DMS53 treated with DMSO at 0.1 percent for 48 hours (cell line): Measurements from ENCODE around the gene ELF1.
"Not testable (repeated sequence)": the region's sequence is repeated elsewhere in the genome, so short reads cannot be mapped to it uniquely, and the experiment has no call there.

Experiments used
- DNase-seq: peaks from one replicate; lab custom pipeline; 2025; ENCODE audit not compliant: unreplicated experiment; lab: John Stamatoyannopoulos, UW

The ELF1 gene

DNA sequence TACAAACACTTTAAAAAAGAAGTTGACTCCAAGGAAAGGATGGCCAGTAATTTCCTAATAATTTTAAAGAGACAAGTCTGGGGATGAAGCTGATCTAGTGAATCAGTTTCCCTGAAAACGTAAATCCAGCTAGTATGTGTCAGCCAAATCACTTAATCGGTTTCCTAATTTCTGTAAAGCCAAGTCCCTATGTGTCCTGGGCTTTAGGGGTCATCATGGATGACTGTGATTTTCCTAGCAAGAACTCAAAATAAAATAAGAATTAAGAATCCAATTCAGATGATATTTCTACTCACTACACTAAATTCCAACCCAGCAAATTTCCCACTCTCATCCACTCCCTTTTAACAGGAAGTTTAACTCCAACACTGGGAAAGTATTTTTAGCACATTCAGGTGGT, 35.9 kb downstream of the ELF1 start:
- DNase-seq = no peak

DNA sequence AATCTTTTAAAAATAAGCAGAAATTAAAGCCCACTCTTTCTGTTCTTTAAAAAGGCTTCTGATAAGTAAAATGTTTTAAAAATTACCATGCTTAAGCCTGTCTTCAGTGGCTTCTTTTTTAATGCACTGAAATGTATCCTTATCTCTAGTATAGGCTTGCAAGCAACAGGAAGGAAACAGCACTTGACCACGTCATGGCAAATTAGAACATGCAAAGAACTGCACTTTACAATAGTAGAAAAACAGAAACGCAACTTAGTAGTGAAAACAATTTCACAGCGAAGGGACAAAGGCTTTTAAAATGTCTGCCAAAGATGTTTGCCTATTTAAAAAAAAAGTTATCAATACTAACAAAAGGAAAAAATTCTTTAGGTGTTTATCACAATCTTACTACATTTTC, 36.3 kb downstream of the ELF1 start:
- DNase-seq = no peak

GRCh38 chr13:40981949-40982348, 37.2 kb downstream of the ELF1 start:
- no peak for DNase-seq

GRCh38 chr13:40981361-40981760, 37.8 kb downstream of the ELF1 start:
- no peak for DNase-seq

DNA sequence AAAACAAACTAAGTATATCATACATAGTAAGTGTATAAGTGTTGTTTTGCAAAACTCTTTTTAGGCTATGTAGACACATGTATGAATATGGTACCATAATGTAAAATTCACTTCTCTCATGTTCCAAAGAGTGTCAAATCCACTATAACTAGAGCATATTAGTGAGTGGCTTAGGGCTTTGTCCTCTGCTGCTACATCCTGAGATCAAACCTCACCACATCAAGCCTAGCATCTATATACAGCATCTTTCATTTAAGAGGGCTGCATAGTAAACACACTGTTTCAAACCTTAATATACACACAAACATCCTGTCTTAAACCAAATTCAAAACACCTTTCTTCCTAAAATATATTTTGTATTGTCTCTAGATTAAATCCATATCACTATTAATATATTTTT, 38.7 kb downstream of the ELF1 start:
- no peak for DNase-seq

GRCh38 chr13:40979232-40979631, 39.9 kb downstream of the ELF1 start:
- no peak for DNase-seq

- not testable (repeated sequence) for DNase-seq
Measured at GRCh38 chr13:40978109-40978508, 41.0 kb downstream of the ELF1 start.

DNA sequence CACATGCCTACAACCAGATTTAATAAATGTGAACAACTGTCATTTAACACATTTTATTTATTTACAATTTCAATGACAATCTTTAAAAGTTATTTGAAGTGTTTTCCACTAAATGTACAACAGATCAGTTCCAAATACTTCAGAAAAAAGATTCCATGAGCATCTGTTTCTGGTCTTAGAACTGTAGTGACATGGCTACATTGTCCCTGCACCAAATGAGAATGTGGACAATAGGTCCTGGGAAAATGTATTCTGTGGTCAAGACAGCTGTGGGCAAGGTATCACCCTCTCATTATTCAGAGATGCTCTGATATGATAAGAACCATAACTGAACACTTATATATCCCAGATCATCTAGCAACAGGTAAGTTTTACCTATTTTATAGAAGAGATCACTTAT, 43.7 kb downstream of the ELF1 start:
- no peak for DNase-seq

- peak; percentile 23 for DNase-seq
Measured at GRCh38 chr13:40974460-40975407, 44.4 kb downstream of the ELF1 start.

DNA sequence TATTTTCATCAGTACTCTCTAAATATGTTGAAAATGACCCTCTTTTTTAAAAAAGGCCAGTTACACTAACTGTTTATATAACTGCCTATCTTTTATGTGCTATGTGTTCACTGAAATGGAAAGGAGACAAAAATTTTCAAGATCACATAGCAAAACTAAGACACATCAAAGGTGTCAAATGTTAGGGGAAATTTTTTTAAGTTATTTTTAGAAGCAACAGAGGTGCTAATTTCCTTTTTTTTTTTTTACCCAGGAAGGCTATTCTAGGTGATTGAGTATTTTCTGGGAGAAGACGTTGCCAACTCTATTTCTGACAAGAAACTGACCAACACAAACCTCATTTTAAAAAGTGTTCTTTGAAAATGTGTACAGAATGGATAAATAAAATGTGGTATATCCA, 45.7 kb downstream of the ELF1 start:
- DNase-seq = no peak

DNA sequence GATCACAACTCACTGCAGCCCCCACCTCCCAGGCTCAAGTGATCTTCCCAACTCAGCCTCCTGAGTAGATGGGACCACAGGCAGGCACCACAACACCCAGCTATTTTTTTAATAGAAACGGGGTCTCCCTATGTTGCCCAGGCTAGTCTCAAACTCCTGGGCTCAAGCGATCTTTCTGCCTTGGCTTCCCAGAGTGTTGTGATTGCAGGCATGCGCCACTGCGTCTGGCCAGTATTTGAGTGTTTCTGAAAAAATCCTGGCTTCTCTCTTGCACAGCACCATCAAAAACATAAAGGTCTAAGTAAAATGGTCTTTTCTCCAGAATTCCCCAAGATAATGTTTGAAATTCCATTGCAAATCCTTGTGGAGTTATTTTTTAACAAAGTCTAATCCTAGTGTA, 47.8 kb downstream of the ELF1 start:
- no peak for DNase-seq

DNA sequence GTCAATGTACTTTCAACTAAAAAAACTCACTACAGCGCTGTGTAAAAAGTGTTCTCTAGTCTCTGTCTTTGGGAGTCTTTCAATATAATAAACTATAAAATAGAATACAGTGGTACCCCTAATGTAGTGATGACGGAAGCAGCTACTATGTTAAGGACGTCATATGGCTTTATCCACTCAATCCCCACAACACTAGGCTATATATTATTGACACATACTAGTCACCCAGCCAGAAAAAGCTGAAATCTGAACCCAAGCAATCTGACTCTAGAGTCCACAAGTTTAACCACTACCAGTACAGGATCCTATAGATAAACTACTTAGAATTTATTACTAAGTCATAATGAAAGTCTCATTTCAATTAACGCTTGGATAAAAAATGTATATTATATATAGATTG, 48.3 kb downstream of the ELF1 start:
- DNase-seq = no peak

- no peak for DNase-seq
Measured at GRCh38 chr13:40969169-40969901, 49.8 kb downstream of the ELF1 start.

GRCh38 chr13:40968416-40969000, 50.6 kb downstream of the ELF1 start:
- no peak for DNase-seq

GRCh38 chr13:40966298-40966697, 52.8 kb downstream of the ELF1 start:
- no peak for DNase-seq

DNA sequence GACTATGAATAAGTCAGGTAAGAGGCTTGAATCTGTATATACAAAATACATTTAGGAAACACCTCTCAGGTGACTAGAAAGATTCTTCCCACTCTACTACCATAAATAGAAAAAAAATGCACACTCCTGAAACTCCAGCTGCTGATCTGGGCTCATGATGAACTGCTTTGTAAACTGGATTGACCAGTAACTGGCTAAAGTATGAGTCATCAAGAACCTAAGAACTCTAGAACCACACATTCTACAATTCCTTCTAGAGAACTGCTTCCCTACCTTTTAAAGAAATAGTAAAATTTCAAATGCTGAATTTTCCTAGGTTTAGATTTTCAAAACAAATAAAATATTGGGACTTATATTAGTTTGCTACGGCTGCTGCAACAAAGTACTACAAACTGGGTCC, 55.2 kb downstream of the ELF1 start:
- peak; percentile 46 for DNase-seq

- no peak for DNase-seq
Measured at GRCh38 chr13:40961826-40962225, 57.3 kb downstream of the ELF1 start.

DNA sequence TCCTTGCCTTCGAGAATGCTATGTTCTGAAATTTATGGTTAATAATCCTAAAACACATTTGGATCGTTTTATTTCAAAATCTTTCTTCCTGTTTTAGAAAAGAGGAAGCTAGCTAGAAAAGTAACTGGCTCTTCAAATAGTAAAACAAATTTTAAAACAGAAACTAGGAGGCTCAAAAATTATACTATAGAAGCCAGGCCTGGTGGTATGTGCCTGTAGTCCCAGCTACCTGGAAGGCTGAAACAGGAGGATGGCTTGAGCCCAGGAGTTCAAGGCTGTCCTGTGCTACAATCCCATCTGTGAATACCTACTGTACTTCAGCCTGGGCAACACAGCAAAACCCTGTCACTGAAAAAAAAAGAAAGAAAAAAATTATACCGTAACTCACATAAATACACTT, 57.9 kb downstream of the ELF1 start:
- no peak for DNase-seq

- DNase-seq = no peak
Measured at GRCh38 chr13:40960716-40961115, 58.4 kb downstream of the ELF1 start.

DNA sequence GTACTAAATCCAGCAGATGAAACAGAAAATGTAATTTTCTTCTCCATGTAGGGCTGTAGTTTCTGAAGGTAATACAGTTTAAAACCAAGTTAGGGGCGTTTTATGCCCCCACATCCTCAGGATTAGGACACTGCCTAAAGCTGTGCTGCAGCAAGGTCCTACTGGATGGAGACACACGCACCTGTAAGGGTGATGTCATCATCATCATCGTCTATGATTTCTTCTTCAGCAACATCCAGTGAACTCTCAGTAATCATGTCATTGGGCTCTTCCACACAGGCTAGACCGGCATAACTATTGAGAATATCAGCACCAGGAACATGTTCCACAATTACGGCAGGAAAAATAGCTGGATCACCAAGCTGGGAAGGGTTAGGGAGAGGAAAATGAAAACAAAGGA, 60.5 kb downstream of the ELF1 start:
- no peak for DNase-seq

- DNase-seq = no peak
Measured at GRCh38 chr13:40946485-40946884, 72.6 kb downstream of the ELF1 start.

DNA sequence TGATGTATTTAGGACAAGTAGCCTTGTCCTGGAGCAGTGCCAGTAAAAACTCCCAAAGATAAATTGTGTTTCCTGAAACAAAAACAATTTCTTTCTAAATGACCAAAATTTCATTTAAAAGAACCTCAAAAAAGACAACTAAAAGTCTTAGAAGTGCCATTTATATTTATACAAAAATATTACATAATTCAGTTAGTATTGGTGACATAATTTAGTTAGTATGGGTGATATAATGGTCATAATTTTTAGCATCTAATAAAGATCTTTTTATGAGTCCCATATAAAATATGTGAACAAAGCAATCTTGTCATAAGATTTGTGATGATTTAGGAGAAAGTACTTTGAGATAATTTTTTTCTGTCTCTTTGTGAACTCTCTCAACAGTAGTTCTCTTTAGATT, 76.0 kb downstream of the ELF1 start:
- no peak for DNase-seq
